Stomach (tissue), 4 donors: Measurements from ENCODE around the gene FOXO3.

Experiments used
- CTCF ChIP-seq, 7 experiments: fragments of 450-650 bp in 4 of 7; fragments of 200-600 bp in 3 of 7; sonication (generic) in 3 of 7; IDR thresholded peaks; one replicate each; pipeline ENCODE4 v1.5.1; 2016 to 2019; ENCODE audit warnings: antibody characterized with exemption in 7 of 7, control low read depth in 2 of 7, mild to moderate bottlenecking in 1 of 7
- POLR2AphosphoS5 ChIP-seq, 3 donors: sonication (generic); formaldehyde crosslinking; IDR thresholded peaks; one replicate each; pipeline ENCODE4 v1.6.1; 2016; ENCODE audit warnings: antibody characterized with exemption in 3 of 3

GRCh38 chr6:108723594-108723993 lies 162.9 kb downstream of the FOXO3 start:
- no peak for TF ChIP-seq CTCF (IDR thresholded peaks at IDR 0.05)
- TF ChIP-seq POLR2AphosphoS5 (IDR thresholded peaks at IDR 0.05), result no peak
